ENCODE measurements around the gene NHERF1.
A peak's percentile ranks its signal among the peaks of the same experiment; 100 is the strongest.

The NHERF1 gene

GRCh38 chr17:74732042-74732867 is 16.2 kb upstream of the NHERF1 start:
- DNase-seq (ENCODE audit: low read depth) = no peak

- no peak for DNase-seq (ENCODE audit: low read depth)
These were observed 14.9 kb upstream of the NHERF1 start for GRCh38 chr17:74733365-74734122.

- no peak for DNase-seq (ENCODE audit: low read depth)
These were observed 14.2 kb upstream of the NHERF1 start for GRCh38 chr17:74734256-74734655.

GRCh38 chr17:74736513-74737298 is 11.7 kb upstream of the NHERF1 start, which contains the start of gene RAB37:
Gene RAB37 (plus strand): TSS chr17:74737256. CDS start chr17:74737273, 17 bp downstream.
- no peak for DNase-seq (ENCODE audit: low read depth)

GRCh38 chr17:74737299-74738050 is 11.0 kb upstream of the NHERF1 start:
- DNase-seq (ENCODE audit: low read depth) = no peak

GRCh38 chr17:74738051-74738996 is 10.1 kb upstream of the NHERF1 start:
- no peak for DNase-seq (ENCODE audit: low read depth)

- no peak for DNase-seq (ENCODE audit: low read depth)
These were observed 9.1 kb upstream of the NHERF1 start for GRCh38 chr17:74739227-74739831.

GRCh38 chr17:74740173-74740572 is 8.3 kb upstream of the NHERF1 start:
- DNase-seq (ENCODE audit: low read depth) = no peak

- no peak for DNase-seq (ENCODE audit: low read depth)
These were observed 7.6 kb upstream of the NHERF1 start for GRCh38 chr17:74740641-74741387.

- DNase-seq (ENCODE audit: low read depth) = no peak
These were observed 6.3 kb upstream of the NHERF1 start for GRCh38 chr17:74742153-74742515.

- no peak for DNase-seq (ENCODE audit: low read depth)
These were observed 5.4 kb upstream of the NHERF1 start for GRCh38 chr17:74742978-74743545.

- no peak for DNase-seq (ENCODE audit: low read depth)
These were observed 4.7 kb upstream of the NHERF1 start for GRCh38 chr17:74743755-74744154.

GRCh38 chr17:74744349-74744713 is 4.1 kb upstream of the NHERF1 start:
- no peak for DNase-seq (ENCODE audit: low read depth)

GRCh38 chr17:74744714-74745547 is 3.5 kb upstream of the NHERF1 start:
- peak; percentile 73 for DNase-seq (ENCODE audit: low read depth)

- no peak for DNase-seq (ENCODE audit: low read depth)
These were observed 2.8 kb upstream of the NHERF1 start for GRCh38 chr17:74745548-74746177.

- no peak for DNase-seq (ENCODE audit: low read depth)
These were observed 2.1 kb upstream of the NHERF1 start for GRCh38 chr17:74746376-74746775.

- DNase-seq (ENCODE audit: low read depth) = no peak
These were observed 1.5 kb upstream of the NHERF1 start for GRCh38 chr17:74746922-74747321.

- no peak for DNase-seq (ENCODE audit: low read depth)
These were observed 224 bp upstream of the NHERF1 start for GRCh38 chr17:74748279-74748528.

Data from T follicular helper cell (primary cell).